Measurements from ENCODE around the gene SFMBT2.

SFMBT2 gene

GRCh38 chr10:7410862-7411670 is at the start of gene SFMBT2:
Gene SFMBT2, minus strand, starts transcription at chr10:7411034. Its CDS starts 29,136 bp downstream, at chr10:7381898.
- DNase-seq = peak; percentile 54

GRCh38 chr10:7460006-7460405 is 49.2 kb upstream of the SFMBT2 start:
- no peak for DNase-seq

DNA sequence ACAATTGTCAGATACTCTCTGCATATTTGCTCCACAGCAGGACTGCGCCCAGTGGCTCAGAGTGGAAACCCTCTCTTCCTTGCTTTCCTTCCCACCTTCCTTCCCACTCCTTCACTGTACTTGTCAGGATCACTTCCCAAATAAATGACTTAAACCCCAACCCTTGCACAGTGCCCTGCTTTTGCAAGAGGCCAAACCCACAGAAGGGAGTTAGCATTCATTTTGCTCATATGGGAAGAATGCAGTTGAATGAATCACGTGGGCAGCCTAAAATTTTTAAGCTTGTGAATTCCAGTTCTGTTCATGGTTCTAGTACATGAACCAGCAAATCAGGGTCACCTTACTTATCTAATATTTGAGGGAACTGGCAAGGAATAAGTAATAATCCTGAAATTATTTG is 47.7 kb upstream of the SFMBT2 start:
- DNase-seq = no peak

DNA sequence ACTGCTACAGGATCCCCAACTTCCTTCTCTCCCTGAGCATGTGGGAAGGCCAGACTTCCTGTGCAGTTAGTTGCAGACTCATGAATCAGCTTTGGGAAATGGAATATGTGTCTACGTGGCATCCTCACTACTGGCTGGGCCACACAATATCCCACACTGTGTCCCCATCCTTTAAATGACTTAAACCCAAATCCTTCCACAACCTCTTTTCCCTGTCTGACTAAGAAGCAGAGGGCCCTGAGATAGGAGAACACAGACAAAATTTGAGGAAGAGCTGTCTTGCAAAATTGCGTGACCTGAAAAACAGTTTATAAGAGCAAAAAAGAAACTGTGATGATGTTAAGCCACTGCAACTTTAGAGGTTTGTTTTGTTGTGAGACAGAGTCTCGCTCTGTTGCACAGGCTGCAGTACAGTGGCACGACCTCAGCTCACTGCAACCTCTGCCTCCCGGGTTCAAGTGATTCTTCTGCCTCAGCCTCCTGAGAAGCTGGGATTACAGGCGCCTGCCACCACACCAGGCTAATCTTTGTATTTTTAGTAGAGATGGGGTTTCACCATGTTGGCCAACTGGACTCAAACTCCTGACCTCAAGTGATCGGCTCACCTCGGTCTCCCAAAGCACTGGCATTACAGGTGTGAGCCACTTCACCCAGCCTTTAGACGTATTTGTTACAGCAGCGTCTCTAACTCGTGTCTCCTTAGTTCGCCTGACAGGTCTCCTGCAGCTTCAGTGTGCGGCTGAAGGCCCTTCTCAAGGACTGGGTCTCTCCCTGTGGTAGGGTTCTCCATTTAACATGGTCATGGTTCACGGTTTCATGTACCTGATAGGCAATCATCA is 46.9 kb upstream of the SFMBT2 start:
- no peak for DNase-seq

- no peak for DNase-seq
Measured at GRCh38 chr10:7449063-7449695, 38.3 kb upstream of the SFMBT2 start.

DNA sequence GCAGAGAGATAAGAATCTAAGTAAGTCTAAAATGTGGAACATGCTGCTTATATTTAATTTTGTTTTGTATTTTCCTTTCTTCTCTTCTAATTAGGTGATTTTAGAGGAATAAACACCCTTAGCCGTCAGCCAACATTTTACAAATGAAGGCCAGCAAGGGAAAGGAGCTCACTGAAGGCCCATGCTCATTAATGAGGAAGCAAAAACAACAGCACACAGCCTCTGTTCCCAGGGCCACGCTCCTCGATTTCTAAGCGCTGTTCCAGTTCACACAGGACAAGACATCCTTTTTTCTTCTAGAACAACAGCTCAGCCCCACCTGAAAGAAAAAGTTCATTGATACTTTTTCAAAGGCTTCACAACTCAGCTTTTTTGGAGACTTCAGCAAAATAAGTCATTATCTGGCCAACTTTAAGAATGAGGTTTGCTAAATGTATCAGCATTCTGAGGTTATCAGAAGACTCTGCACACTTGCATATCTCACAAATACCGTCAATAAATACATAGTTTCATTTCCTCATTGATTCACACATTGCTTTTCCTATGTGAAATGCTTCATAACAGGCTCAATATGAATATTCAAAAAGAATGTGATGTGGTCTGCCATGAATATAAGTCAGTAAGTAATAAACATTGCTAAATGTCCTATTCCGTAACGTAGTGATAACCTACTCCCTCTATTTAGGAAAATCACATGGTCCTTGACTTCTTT is 34.8 kb upstream of the SFMBT2 start:
- DNase-seq = no peak

- DNase-seq = no peak
Measured at GRCh38 chr10:7444551-7445121, 33.8 kb upstream of the SFMBT2 start.

DNA sequence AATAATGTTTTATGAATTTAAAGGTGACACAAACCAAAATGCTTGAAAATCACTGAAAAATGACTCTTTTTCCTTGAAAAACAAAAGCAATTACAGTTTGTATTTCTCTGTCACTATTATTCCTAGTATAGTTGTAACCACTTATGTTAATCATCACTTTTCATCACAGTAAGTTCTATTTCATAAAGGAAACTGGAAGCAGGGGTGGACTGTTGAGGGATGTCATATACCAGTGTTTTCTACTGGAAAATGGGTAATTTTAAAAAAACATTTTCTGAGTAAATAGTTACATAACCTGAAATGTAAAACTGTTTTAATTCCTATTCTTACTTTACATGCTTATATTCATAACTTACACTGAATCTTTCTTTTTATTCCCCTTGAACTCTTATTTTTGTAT is 32.2 kb upstream of the SFMBT2 start:
- DNase-seq = no peak

- DNase-seq = no peak
Measured at GRCh38 chr10:7441403-7442147, 30.7 kb upstream of the SFMBT2 start.

DNA sequence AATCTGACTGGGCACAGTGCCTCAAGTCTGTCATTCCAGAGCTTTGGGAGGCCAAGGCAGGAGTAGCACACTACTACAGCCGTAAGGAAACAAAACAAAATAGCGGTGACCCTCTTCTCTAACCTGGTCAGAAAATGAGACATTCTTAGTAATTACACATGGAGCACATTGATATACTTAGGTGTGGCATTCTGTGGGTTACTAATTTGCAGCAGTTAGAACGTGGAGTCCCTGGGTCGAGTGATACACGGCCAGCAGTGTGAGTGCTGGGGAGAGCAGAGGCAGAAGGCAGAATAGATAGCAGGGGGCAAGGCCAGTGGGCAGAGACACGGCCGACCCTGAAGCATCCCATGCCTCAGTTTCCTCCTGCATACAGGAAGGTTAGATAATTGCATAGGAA is 28.9 kb upstream of the SFMBT2 start:
- DNase-seq = no peak

DNA sequence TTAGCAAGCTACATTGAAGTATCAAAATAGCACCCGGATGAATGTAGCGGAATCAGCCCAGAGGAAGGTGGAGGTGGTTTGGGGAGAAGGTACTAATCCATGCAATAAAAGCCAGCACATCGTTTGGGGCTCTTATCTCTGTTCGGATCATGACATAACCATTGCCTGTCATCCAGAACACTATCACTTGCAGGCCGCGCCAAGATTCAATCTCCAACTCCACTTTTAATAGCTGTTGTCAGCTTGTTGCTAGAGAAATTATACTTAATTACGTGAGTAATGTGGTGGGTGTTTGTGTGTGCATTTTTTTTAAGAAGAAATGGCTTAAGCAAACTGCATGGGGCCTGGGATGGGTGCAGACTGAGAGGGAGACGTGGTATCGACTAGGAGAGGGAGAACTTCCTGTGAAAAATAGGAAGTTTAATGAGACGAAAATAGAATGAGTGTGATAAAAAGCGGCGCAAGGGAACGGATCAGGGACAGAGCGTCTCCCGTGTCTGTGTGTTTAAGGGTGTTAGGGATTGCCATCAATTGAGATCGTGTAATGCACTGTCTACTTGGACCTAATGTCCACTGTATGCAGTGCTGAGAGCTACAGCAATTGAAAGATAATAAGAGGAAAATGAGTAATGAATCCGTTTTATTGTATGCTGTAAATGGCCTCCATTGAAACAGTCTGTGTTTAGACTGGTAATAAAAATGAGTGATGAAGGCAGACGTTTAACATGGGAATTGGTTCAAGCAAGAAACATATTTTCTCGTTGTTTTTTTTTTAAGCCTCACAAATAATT is 27.6 kb upstream of the SFMBT2 start:
- no peak for DNase-seq

DNA sequence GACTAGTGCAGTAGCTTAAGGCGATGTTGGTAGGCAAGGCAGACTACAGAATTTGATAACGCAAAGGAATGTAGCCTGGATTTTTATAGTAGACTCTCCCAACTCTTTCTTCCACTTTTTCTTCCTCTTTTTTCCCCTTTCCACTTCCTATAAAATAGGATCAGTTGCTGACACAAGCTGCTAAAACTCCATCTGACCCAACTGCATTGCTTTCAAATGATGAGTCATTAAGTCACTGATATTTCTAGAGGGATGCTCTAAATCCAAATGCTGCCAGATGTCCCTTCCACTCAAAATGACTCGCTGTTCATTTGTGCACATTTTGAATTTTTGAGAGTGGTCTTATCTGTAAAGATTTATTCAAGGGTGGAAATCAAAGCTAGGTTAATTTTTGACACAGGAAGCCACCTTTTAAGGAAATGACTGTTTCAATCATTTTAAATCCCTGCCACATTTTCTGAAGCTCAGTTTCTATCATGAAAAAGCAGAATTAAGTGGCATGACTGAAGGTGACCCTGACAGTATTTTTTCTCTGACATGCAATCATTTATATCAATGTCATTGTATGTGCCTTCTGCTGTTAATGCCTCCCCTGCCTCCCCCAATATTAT is 25.8 kb upstream of the SFMBT2 start:
- no peak for DNase-seq

GRCh38 chr10:7435674-7436073 is 24.8 kb upstream of the SFMBT2 start:
- no peak for DNase-seq

DNA sequence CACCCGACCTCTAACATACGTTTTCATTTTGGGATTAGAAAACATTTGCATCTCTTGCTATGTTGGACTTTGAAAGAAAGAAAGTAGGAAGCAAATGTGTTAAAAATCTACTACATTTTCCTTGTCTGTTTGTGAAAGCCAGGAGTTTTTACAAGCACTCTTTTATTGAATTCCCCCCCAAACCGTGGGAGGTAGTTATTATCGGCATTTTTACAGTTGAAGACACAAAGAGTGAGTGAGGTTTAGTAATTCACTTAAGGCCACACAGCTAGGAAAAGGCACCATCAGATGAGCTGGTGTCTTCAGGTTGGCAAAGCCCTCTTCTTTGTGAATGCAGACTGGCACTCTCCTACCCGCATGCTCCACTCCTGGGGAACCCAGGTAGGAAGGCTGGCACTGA is 23.5 kb upstream of the SFMBT2 start:
- DNase-seq = no peak

DNA sequence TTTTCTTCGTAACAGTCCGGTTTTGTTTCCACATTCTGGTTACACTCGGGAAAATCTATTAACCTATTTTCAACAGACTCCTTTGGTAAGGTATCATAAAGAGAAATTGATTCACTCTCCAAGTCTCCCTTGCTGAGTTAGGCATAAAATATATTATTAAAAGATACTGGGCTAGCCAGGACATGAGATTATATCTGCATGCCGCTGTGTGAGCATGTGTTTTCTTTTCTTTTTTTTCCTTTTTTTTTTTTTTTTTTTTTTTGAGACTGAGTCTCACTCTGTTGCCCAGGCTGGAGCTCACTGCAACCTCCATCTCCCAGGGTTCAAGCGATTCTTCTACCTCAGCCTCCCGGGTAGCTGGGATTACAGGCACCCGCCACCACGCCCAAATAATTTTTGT is 23.0 kb upstream of the SFMBT2 start:
- no peak for DNase-seq

- no peak for DNase-seq
Measured at GRCh38 chr10:7432884-7433726, 22.3 kb upstream of the SFMBT2 start.

DNA sequence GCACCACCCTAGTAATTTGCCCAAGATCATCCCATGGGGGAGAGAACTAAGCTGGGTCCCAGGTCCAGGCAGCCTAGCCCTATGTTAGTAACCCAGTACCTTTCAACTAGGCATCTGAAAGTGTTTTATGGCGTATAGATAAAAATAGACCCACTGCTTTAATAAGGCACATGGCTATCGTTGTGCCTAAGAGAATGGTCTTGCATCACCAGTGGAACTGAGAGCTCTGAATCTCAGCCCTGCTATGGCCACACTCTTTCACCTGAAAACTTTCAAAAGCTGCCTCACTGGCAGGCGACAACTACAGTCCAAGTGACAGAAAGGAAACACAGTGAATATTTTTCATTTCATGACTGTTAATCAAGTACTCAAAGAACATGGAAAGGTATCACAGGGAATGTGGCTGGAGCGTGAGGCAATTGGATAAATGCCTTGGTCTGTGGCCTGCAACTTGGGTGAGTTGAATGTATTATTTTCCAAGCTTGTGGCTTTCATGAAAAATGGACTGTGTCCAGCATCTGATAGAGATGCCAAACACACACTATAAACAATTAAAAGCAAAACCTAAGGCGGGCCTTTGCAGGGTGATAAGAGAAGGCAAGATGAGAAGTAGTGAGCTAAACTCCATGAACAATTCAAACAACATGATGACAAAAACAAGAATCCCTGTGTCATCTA is 18.0 kb upstream of the SFMBT2 start:
- DNase-seq = no peak

DNA sequence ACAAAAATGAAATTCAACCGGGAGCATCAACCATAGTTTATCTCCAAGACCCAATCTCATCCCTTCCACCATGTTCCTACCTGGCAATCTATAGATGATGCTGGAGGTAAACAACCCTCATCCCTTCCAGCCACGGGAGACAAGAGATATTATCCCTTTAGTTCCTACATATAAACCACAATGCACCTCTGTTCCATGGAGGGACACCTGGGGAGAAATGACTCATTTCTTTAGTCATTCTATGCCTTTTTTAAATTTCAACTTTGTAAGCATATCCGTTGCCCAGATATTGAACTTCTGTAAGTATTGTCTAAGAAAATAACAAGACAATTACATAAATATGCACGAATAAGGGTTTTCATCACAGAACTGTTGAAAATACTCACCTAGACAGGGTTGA is 15.5 kb upstream of the SFMBT2 start:
- no peak for DNase-seq

- no peak for DNase-seq
Measured at GRCh38 chr10:7425691-7426090, 14.9 kb upstream of the SFMBT2 start.
